ENCODE data around the gene GPC6.

DNA sequence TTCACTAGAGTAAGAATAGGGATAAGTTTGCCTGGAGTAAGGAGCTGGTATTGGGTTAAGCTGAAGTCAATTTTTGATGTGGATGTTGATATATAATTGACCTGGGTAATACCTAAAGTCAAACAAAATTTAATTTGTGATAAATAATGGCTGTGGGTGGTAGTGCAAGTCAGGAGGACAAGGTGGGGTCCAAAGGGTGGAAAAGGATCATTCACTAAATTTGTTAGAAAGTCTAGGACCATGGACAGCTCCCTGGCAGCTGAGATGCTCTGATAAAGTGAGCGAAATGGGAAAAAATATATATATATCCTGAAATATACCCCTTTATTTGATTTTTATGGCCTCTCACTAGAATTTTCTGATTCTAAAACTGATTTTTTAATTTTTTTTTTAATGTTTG is 463.5 kb downstream of the GPC6 start:
- TF ChIP-seq, protein P1, sequence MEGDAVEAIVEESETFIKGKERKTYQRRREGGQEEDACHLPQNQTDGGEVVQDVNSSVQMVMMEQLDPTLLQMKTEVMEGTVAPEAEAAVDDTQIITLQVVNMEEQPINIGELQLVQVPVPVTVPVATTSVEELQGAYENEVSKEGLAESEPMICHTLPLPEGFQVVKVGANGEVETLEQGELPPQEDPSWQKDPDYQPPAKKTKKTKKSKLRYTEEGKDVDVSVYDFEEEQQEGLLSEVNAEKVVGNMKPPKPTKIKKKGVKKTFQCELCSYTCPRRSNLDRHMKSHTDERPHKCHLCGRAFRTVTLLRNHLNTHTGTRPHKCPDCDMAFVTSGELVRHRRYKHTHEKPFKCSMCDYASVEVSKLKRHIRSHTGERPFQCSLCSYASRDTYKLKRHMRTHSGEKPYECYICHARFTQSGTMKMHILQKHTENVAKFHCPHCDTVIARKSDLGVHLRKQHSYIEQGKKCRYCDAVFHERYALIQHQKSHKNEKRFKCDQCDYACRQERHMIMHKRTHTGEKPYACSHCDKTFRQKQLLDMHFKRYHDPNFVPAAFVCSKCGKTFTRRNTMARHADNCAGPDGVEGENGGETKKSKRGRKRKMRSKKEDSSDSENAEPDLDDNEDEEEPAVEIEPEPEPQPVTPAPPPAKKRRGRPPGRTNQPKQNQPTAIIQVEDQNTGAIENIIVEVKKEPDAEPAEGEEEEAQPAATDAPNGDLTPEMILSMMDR (IDR thresholded peaks at IDR 0.05; ENCODE audit: insufficient read depth, low read length), result no peak
- TF ChIP-seq GABPA (IDR thresholded peaks at IDR 0.05; ENCODE audit: low read depth), result no peak
- no peak for TF ChIP-seq SPI1 (IDR thresholded peaks at IDR 0.05; ENCODE audit: borderline replicate concordance, low read depth)

All from HL-60 (cell line).